B cell (primary cell): ENCODE measurements around the gene SLC16A12. TPM values are rescaled to one million over a fixed set of nuclear protein-coding genes. Genes with fewer than 3 reads are reported as not detected.

Experiments used
- ATAC-seq: fragments of 200-7000 bp; cut with Tn5 transposase; one replicate; pipeline ENCODE4 v1.10.0; 2021; ENCODE audit warnings: low read depth, mild to moderate bottlenecking, moderate number of reproducible peaks, moderate library complexity
- CTCF ChIA-PET: fragments of 350-600 bp; sonication (Branson Sonifier 250); formaldehyde crosslinking; loops from one replicate; lab custom pipeline; 2021; ENCODE audit warnings: antibody characterized with exemption, inconsistent platforms; lab: Charles Lee
- POLR2A ChIA-PET: fragments of 350-600 bp; sonication (Branson Sonifier 250); formaldehyde crosslinking; loops from one replicate; lab custom pipeline; 2021; ENCODE audit warnings: antibody characterized with exemption; lab: Charles Lee
- DNase-seq: peaks from one replicate; pipeline ENCODE4 v3.0.0; 2013
- H2AFZ ChIP-seq: 2 replicates; pipeline ENCODE4 v1.6.1; 2012; ENCODE audit warnings: mild to moderate bottlenecking, low read depth, low read length; ENCODE audit not compliant: insufficient read depth, poor library complexity, severe bottlenecking
- H3K27ac ChIP-seq, 2 donors: 1 replicate in 1 of 2; 2 replicates in 1 of 2; pipeline ENCODE4 v1.5.1; 2012 to 2013; ENCODE audit warnings: low read length in 2 of 2, mild to moderate bottlenecking in 2 of 2, moderate library complexity in 1 of 2
- H3K27me3 ChIP-seq, 4 experiments: fragments of 200-600 bp in 1 of 4; sonication (generic) in 1 of 4; replicated peaks in 1 of 4; 1 replicate in 2 of 4; 2 replicates in 2 of 4; pipeline versions ENCODE4 v1.6.1 to v1.7.0; 2013 to 2016; ENCODE audit warnings: low read length in 3 of 4, mild to moderate bottlenecking in 2 of 4, mixed read lengths in 1 of 4, moderate library complexity in 1 of 4; ENCODE audit not compliant: insufficient read depth in 4 of 4, control insufficient read depth in 3 of 4; ENCODE audit errors: control extremely low read depth in 1 of 4
- H3K36me3 ChIP-seq, 2 experiments: replicated peaks in 1 of 2; 1 replicate in 1 of 2; 2 replicates in 1 of 2; pipeline versions ENCODE4 v1.6.1 to v1.7.1; 2013; ENCODE audit warnings: low read length in 1 of 2; ENCODE audit not compliant: insufficient read depth in 2 of 2, control insufficient read depth in 1 of 2; ENCODE audit errors: control extremely low read depth in 1 of 2, extremely low read depth in 1 of 2
- H3K4me1 ChIP-seq, 2 donors: fragments of 200-600 bp in 1 of 2; sonication (generic) in 1 of 2; 1 replicate in 1 of 2; 2 replicates in 1 of 2; pipeline versions ENCODE4 v1.5.1 to v1.6.1; 2013 to 2017; ENCODE audit warnings: low read length in 2 of 2; ENCODE audit not compliant: control insufficient read depth in 2 of 2, insufficient read depth in 2 of 2
- H3K4me2 ChIP-seq: replicated peaks from 2 replicates; pipeline ENCODE3; 2012; ENCODE audit warnings: mild to moderate bottlenecking, low read depth, low read length; ENCODE audit not compliant: poor library complexity, severe bottlenecking
- H3K4me3 ChIP-seq, 5 experiments: fragments of 200-600 bp in 1 of 5; sonication (generic) in 1 of 5; 1 replicate in 3 of 5; 2 replicates in 2 of 5; pipeline versions ENCODE4 v1.5.1 to v1.7.0; 2011 to 2016; ENCODE audit warnings: low read length in 4 of 5, mild to moderate bottlenecking in 4 of 5, low read depth in 2 of 5, control low read depth in 1 of 5, moderate library complexity in 1 of 5; ENCODE audit not compliant: insufficient read depth in 1 of 5; ENCODE audit errors: control extremely low read depth in 1 of 5, extremely low read depth in 1 of 5
- H3K79me2 ChIP-seq: fragments of 200-600 bp; sonication (generic); one replicate; pipeline ENCODE4 v1.6.0; 2016; ENCODE audit warnings: low read length; ENCODE audit not compliant: control insufficient read depth, insufficient read depth
- H3K9ac ChIP-seq: fragments of 200-600 bp; sonication (generic); 2 replicates; pipeline ENCODE4 v1.6.1; 2017; ENCODE audit warnings: mild to moderate bottlenecking, low read length, moderate library complexity
- H3K9me3 ChIP-seq, 3 donors: one replicate each; pipeline versions ENCODE4 v1.6.1 to v1.7.1; 2013; ENCODE audit warnings: low read length in 2 of 3; ENCODE audit not compliant: control insufficient read depth in 2 of 3, insufficient read depth in 1 of 3; ENCODE audit errors: control extremely low read depth in 1 of 3
- H4K20me1 ChIP-seq: 2 replicates; pipeline ENCODE4 v1.6.0; 2012; ENCODE audit warnings: mild to moderate bottlenecking, low read length; ENCODE audit not compliant: insufficient read depth, control insufficient read depth, poor library complexity, severe bottlenecking
- H3K27ac Mint-ChIP-seq: one replicate; pipeline ENCODE4 v1.8.0; 2021; ENCODE audit warnings: mixed read lengths
- H3K27me3 Mint-ChIP-seq: one replicate; pipeline ENCODE4 v1.8.0; 2021; ENCODE audit warnings: mixed read lengths
- H3K4me1 Mint-ChIP-seq: one replicate; pipeline ENCODE4 v1.8.0; 2021; ENCODE audit warnings: mixed read lengths
- H3K4me3 Mint-ChIP-seq: one replicate; pipeline ENCODE4 v1.8.0; 2021; ENCODE audit warnings: mixed read lengths
- H3K9me3 Mint-ChIP-seq: one replicate; pipeline ENCODE4 v1.8.0; 2022; ENCODE audit warnings: mixed read lengths; ENCODE audit not compliant: insufficient read depth
- EZH2 ChIP-seq: IDR thresholded peaks from 2 replicates; pipeline ENCODE4 v1.6.1; 2012; ENCODE audit warnings: borderline replicate concordance, low read depth, mild to moderate bottlenecking, moderate library complexity, low read length; ENCODE audit not compliant: insufficient read depth, poor library complexity, severe bottlenecking
- WGBS: methylation state at CpG from one replicate; pipeline ENCODE4 v1.1.5; 2013; ENCODE audit warnings: missing lambda C conversion rate; ENCODE audit not compliant: insufficient coverage; 5-methylcytosine and 5-hydroxymethylcytosine counted together
- intact Hi-C: fragments of 100-400 bp; cut with micrococcal nuclease; formaldehyde crosslinking; loops from one replicate; pipeline ENCODE4 v1.10.0; 2022
- polyA plus RNA-seq: library from polyadenylated mRNA; depleted of rRNA; stranded (reverse); fragments of >200 nt; gene quantifications from 2 replicates; pipeline ENCODE4 v1.2.3, GENCODE V29; 2012
- total RNA-seq, 2 donors: library from RNA; stranded (reverse); fragments of 120-200 nt in 1 of 2; gene quantifications; 1 replicate in 1 of 2; 2 replicates in 1 of 2; pipeline versions ENCODE4 v1.2.3 to v1.2.4, GENCODE V29; 2013 to 2022
- TF ChIP-seq, protein P1 (sequence below): fragments of 200-600 bp; IDR thresholded peaks from one replicate; pipeline ENCODE4 v1.8.0; 2022; ENCODE audit warnings: antibody characterized with exemption, mild to moderate bottlenecking

Gene SLC16A12
- total and polyA plus RNA-seq, 2 donors (not counting 1 experiment from before 2014, with no cell fraction given) = not detected

DNA sequence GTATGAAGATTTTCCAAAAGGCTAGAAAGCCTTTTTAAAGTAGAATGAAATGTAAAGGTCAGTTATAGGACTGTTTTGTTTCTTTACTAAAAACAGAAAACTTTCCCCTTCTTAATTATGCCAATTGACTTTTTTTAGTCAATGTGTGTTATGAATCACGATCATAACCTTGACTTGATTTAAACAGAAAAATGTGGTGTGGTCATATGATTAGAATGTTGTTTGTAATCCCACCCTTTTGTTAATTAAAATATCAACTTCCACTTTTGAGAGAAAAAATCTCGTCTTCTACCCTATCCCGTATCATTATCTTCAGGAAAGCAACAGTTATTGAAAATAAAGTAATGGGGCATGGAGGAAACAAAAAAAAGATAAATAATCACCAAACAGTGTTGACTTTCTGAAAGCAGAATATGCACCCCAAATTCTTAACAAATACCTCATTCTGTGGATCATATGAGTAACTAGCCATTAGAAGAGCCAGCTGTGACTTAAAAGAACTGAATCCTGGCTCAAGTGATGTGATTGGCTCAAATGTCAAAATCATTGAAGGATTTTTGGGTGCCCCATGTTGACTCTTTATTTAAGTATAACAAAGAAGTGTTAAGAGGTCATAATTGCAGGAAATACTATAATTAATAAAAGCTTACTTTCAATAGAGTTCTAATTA lies 32.3 kb upstream of the SLC16A12 start:
- DNase-seq (no peak), ATAC-seq (no peak)
- ChIA-PET CTCF (interaction anchor here (0.7 to 1.3 kb wide), 4 partner anchors 8 to 198 kb away, joined by 4 to 5 read pairs (median 4); no protein-coding TSS in a partner anchor), POLR2A (no interaction called here)
- no peaks in the 10 kb centered on the region for H3K36me3 ChIP-seq
- Mint-ChIP-seq H3K27ac (no peak overlapping the region), H3K9me3 (no peaks in the 10 kb centered on the region), H3K4me3 (no peak overlapping the region), H3K4me1 (no peaks in the 10 kb centered on the region), H3K27me3 (peaks cover 9% of the 10 kb centered on the region)
- no peaks in the 10 kb centered on the region for H3K9me3 ChIP-seq
- no peak for TF ChIP-seq EZH2
- TF ChIP-seq, protein P1, sequence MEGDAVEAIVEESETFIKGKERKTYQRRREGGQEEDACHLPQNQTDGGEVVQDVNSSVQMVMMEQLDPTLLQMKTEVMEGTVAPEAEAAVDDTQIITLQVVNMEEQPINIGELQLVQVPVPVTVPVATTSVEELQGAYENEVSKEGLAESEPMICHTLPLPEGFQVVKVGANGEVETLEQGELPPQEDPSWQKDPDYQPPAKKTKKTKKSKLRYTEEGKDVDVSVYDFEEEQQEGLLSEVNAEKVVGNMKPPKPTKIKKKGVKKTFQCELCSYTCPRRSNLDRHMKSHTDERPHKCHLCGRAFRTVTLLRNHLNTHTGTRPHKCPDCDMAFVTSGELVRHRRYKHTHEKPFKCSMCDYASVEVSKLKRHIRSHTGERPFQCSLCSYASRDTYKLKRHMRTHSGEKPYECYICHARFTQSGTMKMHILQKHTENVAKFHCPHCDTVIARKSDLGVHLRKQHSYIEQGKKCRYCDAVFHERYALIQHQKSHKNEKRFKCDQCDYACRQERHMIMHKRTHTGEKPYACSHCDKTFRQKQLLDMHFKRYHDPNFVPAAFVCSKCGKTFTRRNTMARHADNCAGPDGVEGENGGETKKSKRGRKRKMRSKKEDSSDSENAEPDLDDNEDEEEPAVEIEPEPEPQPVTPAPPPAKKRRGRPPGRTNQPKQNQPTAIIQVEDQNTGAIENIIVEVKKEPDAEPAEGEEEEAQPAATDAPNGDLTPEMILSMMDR = no peak
- H3K4me3 ChIP-seq = no peak overlapping the region
- intact Hi-C loops = loop anchor here (10.0 kb wide), 2 partner anchors 533 to 633 kb away; no protein-coding TSS in a partner anchor
- no peaks in the 10 kb centered on the region for H3K79me2 ChIP-seq
- no peaks in the 10 kb centered on the region for H4K20me1 ChIP-seq
- H3K9ac ChIP-seq = no peak overlapping the region
- WGBS = no CpG with 5 or more reads among the region's 3 CpGs
- no peak overlapping the region for H2AFZ ChIP-seq
- H3K4me2 ChIP-seq = no peak overlapping the region
- no peaks in the 10 kb centered on the region for H3K27me3 ChIP-seq
- no peaks in the 10 kb centered on the region for H3K4me1 ChIP-seq
- no peak overlapping the region for H3K27ac ChIP-seq

DNA sequence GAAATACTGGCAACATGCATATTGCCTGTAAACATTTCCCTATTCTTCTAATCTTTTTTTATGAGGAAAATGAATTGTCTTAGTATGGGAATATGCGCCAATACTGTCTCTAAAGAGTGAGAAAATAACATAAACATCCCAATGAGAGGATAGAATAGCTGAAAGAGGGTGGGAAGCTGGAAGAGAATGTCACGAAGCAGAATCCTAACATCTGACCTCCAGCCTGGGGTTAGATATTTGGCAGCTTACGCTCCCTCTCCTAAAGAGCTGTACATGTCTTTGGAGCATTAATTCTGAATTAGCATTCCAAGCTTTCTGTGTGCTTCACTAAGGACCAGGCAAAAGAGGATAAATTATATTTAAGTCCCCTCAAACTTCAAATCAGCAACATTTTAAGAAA lies 31.6 kb upstream of the SLC16A12 start:
- peaks cover 9% of the 10 kb centered on the region for H3K27me3 Mint-ChIP-seq
- no peak overlapping the region for H3K4me2 ChIP-seq
- H3K79me2 ChIP-seq = no peaks in the 10 kb centered on the region
- H3K4me3 Mint-ChIP-seq = no peak overlapping the region
- TF ChIP-seq, protein P1 = no peak
- TF ChIP-seq EZH2 = no peak
- no peaks in the 10 kb centered on the region for H3K4me1 ChIP-seq
- no peak overlapping the region for H3K27ac Mint-ChIP-seq
- no peak overlapping the region for H3K9ac ChIP-seq
- DNase-seq = no peak
- intact Hi-C loops = loop anchor here (10.0 kb wide), 2 partner anchors 532 to 632 kb away; no protein-coding TSS in a partner anchor
- H2AFZ ChIP-seq = no peak overlapping the region
- no peaks in the 10 kb centered on the region for H3K9me3 Mint-ChIP-seq
- H3K4me3 ChIP-seq = no peak overlapping the region
- H3K4me1 Mint-ChIP-seq = no peaks in the 10 kb centered on the region
- H3K27me3 ChIP-seq = no peaks in the 10 kb centered on the region
- H3K9me3 ChIP-seq = no peaks in the 10 kb centered on the region
- ChIA-PET POLR2A (no interaction called here), CTCF (interaction anchor here (0.7 to 1.1 kb wide), 2 partner anchors 9 to 154 kb away, joined by 4 to 5 read pairs; no protein-coding TSS in a partner anchor)
- no peaks in the 10 kb centered on the region for H4K20me1 ChIP-seq
- no CpG with 5 or more reads among the region's 3 CpGs for WGBS
- no peak overlapping the region for H3K27ac ChIP-seq
- ATAC-seq = no peak
- no peaks in the 10 kb centered on the region for H3K36me3 ChIP-seq
